HL-60 (cell line): ENCODE results near the gene SRSF4.

ENCODE experiments used
- DNase-seq, 2 experiments: peaks; one replicate each; pipeline ENCODE4 v3.0.0-alpha.2; 2010 to 2020; ENCODE audit warnings: low read depth in 1 of 2, low spot score in 1 of 2
- H3K27ac ChIP-seq: fragments of 250-450 bp; sonication (Bioruptor Pico); replicated peaks from 2 replicates; pipeline ENCODE4 v1.5.1; 2020; ENCODE audit warnings: mild to moderate bottlenecking, moderate library complexity
- H3K27me3 ChIP-seq: fragments of 250-450 bp; sonication (Bioruptor Pico); 2 replicates; pipeline ENCODE4 v1.5.1; 2021; ENCODE audit warnings: mild to moderate bottlenecking, moderate library complexity; ENCODE audit not compliant: insufficient read depth, poor library complexity, severe bottlenecking
- H3K4me3 ChIP-seq: replicated peaks from 2 replicates; pipeline ENCODE4 v1.5.1; 2011; ENCODE audit warnings: mild to moderate bottlenecking, control low read depth, low read length; ENCODE audit not compliant: insufficient read depth
- GABPA ChIP-seq: IDR thresholded peaks from 2 replicates; pipeline ENCODE4 v1.6.1; 2012; ENCODE audit warnings: low read depth
- POLR2AphosphoS5 ChIP-seq: IDR thresholded peaks from 2 replicates; pipeline ENCODE4 v1.6.1; 2012; ENCODE audit warnings: low read depth
- SPI1 ChIP-seq: IDR thresholded peaks from 2 replicates; pipeline ENCODE4 v1.6.1; 2012; ENCODE audit warnings: low read depth, mild to moderate bottlenecking, borderline replicate concordance
- TF ChIP-seq, protein P1 (sequence below): IDR thresholded peaks from one replicate; pipeline ENCODE4 v1.5.1; 2011; ENCODE audit warnings: low read length, control low read depth, inconsistent platforms; ENCODE audit not compliant: insufficient read depth
- TF ChIP-seq, protein P2 (sequence below): IDR thresholded peaks from 2 replicates; pipeline ENCODE4 v1.6.1; 2012; ENCODE audit warnings: low read depth; ENCODE audit not compliant: insufficient replicate concordance

SRSF4 gene

DNA sequence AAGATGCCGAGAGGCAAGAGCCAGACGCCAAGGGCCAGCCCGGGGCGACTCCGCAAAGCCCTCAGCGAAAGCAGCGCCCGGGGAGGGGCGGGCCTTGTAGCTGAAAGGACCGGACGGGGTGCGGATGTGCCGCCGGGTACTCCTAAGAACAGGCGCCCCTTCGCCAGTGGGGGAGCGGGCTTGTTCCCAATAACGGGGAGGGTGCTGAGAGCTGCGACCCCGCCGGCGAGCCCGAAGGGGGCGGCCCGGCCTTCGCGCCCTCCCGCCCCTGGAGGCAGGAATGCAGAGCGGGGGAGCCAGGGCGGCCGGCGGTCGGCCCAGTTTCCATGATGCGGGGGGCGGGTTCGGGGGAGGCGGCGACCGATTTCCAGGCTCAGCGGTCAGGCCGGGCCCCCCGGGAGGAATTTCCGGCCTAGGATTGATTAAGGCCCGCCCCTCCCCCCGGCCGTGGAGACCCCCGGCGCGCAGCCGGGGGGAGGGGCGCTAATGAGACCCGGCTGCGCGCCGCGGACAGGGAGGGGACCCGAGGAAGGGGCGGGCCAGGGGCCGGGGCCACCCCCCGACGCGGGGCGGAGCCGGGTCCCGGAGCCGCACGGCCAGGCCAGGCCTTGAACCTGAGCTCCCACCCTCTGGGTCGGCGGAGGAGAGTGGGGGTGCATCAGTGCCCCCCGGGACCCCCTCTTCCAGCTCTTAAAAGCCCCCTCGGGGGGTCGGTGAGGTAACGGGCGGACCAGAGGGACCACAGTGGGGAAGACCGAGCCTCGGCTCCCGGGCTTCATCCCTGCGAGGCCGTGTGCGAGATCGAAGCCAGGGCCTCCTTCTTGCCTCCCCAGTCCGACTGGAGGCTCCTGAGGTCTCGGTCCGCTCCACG, 57.1 kb downstream of the SRSF4 start:
- Histone ChIP-seq H3K27ac (no peak overlapping the region), H3K4me3 (peak overlapping the region; percentile 16), H3K27me3 (peaks cover 45% of the 10 kb centered on the region)
- TF ChIP-seq GABPA (no peak), SPI1 (no peak), POLR2AphosphoS5 (no peak)
- TF ChIP-seq, protein P1, sequence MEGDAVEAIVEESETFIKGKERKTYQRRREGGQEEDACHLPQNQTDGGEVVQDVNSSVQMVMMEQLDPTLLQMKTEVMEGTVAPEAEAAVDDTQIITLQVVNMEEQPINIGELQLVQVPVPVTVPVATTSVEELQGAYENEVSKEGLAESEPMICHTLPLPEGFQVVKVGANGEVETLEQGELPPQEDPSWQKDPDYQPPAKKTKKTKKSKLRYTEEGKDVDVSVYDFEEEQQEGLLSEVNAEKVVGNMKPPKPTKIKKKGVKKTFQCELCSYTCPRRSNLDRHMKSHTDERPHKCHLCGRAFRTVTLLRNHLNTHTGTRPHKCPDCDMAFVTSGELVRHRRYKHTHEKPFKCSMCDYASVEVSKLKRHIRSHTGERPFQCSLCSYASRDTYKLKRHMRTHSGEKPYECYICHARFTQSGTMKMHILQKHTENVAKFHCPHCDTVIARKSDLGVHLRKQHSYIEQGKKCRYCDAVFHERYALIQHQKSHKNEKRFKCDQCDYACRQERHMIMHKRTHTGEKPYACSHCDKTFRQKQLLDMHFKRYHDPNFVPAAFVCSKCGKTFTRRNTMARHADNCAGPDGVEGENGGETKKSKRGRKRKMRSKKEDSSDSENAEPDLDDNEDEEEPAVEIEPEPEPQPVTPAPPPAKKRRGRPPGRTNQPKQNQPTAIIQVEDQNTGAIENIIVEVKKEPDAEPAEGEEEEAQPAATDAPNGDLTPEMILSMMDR: no peak
- TF ChIP-seq, protein P2, sequence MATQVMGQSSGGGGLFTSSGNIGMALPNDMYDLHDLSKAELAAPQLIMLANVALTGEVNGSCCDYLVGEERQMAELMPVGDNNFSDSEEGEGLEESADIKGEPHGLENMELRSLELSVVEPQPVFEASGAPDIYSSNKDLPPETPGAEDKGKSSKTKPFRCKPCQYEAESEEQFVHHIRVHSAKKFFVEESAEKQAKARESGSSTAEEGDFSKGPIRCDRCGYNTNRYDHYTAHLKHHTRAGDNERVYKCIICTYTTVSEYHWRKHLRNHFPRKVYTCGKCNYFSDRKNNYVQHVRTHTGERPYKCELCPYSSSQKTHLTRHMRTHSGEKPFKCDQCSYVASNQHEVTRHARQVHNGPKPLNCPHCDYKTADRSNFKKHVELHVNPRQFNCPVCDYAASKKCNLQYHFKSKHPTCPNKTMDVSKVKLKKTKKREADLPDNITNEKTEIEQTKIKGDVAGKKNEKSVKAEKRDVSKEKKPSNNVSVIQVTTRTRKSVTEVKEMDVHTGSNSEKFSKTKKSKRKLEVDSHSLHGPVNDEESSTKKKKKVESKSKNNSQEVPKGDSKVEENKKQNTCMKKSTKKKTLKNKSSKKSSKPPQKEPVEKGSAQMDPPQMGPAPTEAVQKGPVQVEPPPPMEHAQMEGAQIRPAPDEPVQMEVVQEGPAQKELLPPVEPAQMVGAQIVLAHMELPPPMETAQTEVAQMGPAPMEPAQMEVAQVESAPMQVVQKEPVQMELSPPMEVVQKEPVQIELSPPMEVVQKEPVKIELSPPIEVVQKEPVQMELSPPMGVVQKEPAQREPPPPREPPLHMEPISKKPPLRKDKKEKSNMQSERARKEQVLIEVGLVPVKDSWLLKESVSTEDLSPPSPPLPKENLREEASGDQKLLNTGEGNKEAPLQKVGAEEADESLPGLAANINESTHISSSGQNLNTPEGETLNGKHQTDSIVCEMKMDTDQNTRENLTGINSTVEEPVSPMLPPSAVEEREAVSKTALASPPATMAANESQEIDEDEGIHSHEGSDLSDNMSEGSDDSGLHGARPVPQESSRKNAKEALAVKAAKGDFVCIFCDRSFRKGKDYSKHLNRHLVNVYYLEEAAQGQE: no peak
- DNase-seq: peak in 1 of 2 experiments; percentile 30

DNA sequence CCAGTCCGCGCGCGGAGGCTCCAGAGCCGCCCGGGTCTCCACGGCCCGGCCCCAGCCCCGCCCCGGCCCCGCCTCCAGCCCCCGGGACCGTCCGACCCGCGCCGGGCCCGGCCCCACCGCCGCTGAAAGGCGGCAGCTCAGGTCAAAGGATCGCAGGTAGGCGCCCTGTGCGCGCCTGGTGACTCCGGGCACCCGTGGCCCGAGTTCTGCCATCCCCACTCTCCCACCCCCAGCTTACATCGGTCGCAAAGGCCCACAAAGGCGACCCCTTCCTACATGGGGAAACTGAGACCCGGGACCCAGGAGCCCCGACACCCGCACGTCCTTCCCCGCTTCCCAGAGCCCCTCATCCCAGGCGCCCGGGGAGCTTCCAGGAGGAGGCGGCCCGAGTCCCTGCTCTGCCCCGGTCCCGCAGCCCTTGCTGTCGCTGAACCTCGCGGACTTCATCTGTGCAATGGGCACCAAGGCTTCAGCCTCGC, 57.8 kb downstream of the SRSF4 start, which contains the start of gene TMEM200B:
TMEM200B (minus strand) TSS at position 17 of the 479 bp plus-strand sequence. CDS start 2,075 bp downstream, outside the sequence.
- peaks cover 45% of the 10 kb centered on the region for H3K27me3 ChIP-seq
- DNase-seq: no peak

More for the DNA sequence above, 57.8 kb downstream of the SRSF4 start, which contains the start of gene TMEM200B:
- TF ChIP-seq SPI1 (no peak), POLR2AphosphoS5 (no peak), GABPA (no peak)
- TF ChIP-seq, protein P1: no peak
- TF ChIP-seq, protein P2: no peak
- H3K27ac ChIP-seq: no peak within 1 kb of the TSS
- H3K4me3 ChIP-seq: peak within 1 kb of the TSS; percentile 16
